Neural progenitor cell (in vitro differentiated cells): ENCODE measurements around the gene TANK. TPM values are rescaled to one million over a fixed set of nuclear protein-coding genes. Genes with fewer than 3 reads are reported as not detected.

Experiments used
- DNase-seq: peaks from one replicate; pipeline ENCODE4 v3.0.0-alpha.2; 2016; ENCODE audit warnings: low spot score
- H2AFZ ChIP-seq: fragments of 200-600 bp; sonication (generic); replicated peaks from 2 replicates; pipeline ENCODE4 v1.6.1; 2016; ENCODE audit warnings: antibody characterized with exemption
- H3F3A ChIP-seq: fragments of 200-600 bp; sonication (generic); 2 replicates; pipeline ENCODE4 v1.6.1; 2016; ENCODE audit warnings: antibody characterized with exemption, low read depth
- H3K27ac ChIP-seq: fragments of 200-600 bp; sonication (generic); 2 replicates; pipeline ENCODE4 v1.5.1; 2016; ENCODE audit warnings: mild to moderate bottlenecking
- H3K27me3 ChIP-seq: fragments of 200-600 bp; sonication (generic); 2 replicates; pipeline ENCODE4 v1.6.1; 2016; ENCODE audit warnings: mild to moderate bottlenecking, moderate library complexity
- H3K36me3 ChIP-seq: fragments of 200-600 bp; sonication (generic); 2 replicates; pipeline ENCODE4 v1.5.1; 2016
- H3K4me1 ChIP-seq: fragments of 200-600 bp; sonication (generic); 2 replicates; pipeline ENCODE4 v1.6.1; 2016; ENCODE audit warnings: mixed run types
- H3K4me2 ChIP-seq: fragments of 200-600 bp; sonication (generic); 2 replicates; pipeline ENCODE4 v1.6.1; 2016
- H3K4me3 ChIP-seq: fragments of 200-600 bp; sonication (generic); 2 replicates; pipeline ENCODE4 v1.5.1; 2016
- H3K79me2 ChIP-seq: fragments of 200-600 bp; sonication (generic); 2 replicates; pipeline ENCODE4 v1.6.1; 2016; ENCODE audit warnings: low read depth
- H3K9ac ChIP-seq: fragments of 200-600 bp; sonication (generic); 2 replicates; pipeline ENCODE4 v1.6.1; 2016
- H3K9me3 ChIP-seq: fragments of 200-600 bp; sonication (generic); 2 replicates; pipeline ENCODE4 v1.5.1; 2016; ENCODE audit warnings: low read depth
- H4K20me1 ChIP-seq: fragments of 200-600 bp; sonication (generic); 2 replicates; pipeline ENCODE4 v1.6.1; 2016; ENCODE audit warnings: low read depth
- H3K27ac Mint-ChIP-seq: 3 replicates; pipeline ENCODE4 v1.8.0; 2021; ENCODE audit warnings: mixed read lengths
- H3K27me3 Mint-ChIP-seq: 2 replicates; pipeline ENCODE4 v1.8.0; 2022; ENCODE audit warnings: low read depth, mild to moderate bottlenecking, inconsistent platforms, moderate library complexity, mixed read lengths; ENCODE audit not compliant: insufficient read depth
- H3K36me3 Mint-ChIP-seq: 3 replicates; pipeline ENCODE4 v1.8.0; 2021; ENCODE audit warnings: mixed read lengths
- H3K4me1 Mint-ChIP-seq: 3 replicates; pipeline ENCODE4 v1.8.0; 2021; ENCODE audit warnings: mixed read lengths
- H3K4me3 Mint-ChIP-seq: 3 replicates; pipeline ENCODE4 v1.8.0; 2021; ENCODE audit warnings: mild to moderate bottlenecking, moderate library complexity, mixed read lengths
- H3K9me3 Mint-ChIP-seq: 3 replicates; pipeline ENCODE4 v1.8.0; 2020; ENCODE audit warnings: mixed read lengths
- CTCF ChIP-seq: fragments of 200-600 bp; sonication (generic); IDR thresholded peaks from 2 replicates; pipeline ENCODE4 v1.5.1; 2017; ENCODE audit warnings: antibody characterized with exemption, mild to moderate bottlenecking
- EZH2 ChIP-seq: fragments of 200-600 bp; sonication (generic); IDR thresholded peaks from 2 replicates; pipeline ENCODE4 v1.6.1; 2017; ENCODE audit warnings: antibody characterized with exemption, mild to moderate bottlenecking, moderate library complexity
- EZH2phosphoT487 ChIP-seq: fragments of 200-600 bp; sonication (generic); IDR thresholded peaks from 2 replicates; pipeline ENCODE4 v1.6.1; 2017; ENCODE audit warnings: antibody characterized with exemption
- total RNA-seq: library from RNA; depleted of rRNA; stranded (reverse); fragments of >200 nt; gene quantifications from 2 replicates; pipeline ENCODE4 v1.2.3, GENCODE V29; 2015; ENCODE audit warnings: low replicate concordance

Gene TANK
- total RNA-seq, 1 donor from 2014 or later, result 43.5 TPM

GRCh38 chr2:161120775-161121174 lies 39.5 kb upstream of the TANK start:
- H2AFZ ChIP-seq, result no peak overlapping the region

GRCh38 chr2:161121622-161122021 lies 38.6 kb upstream of the TANK start:
- peaks cover 4% of the 10 kb centered on the region for H3K27me3 Mint-ChIP-seq
- H3K9me3 Mint-ChIP-seq, result no peaks in the 10 kb centered on the region
- Histone ChIP-seq H3K27me3 (no peaks in the 10 kb centered on the region), H3K9ac (no peak overlapping the region), H3K27ac (no peak overlapping the region), H2AFZ (no peak overlapping the region), H3F3A (no peaks in the 10 kb centered on the region), H3K4me1 (no peaks in the 10 kb centered on the region), H3K9me3 (no peaks in the 10 kb centered on the region), H3K4me2 (no peak overlapping the region), H3K79me2 (no peaks in the 10 kb centered on the region), H3K4me3 (no peak overlapping the region), H4K20me1 (no peaks in the 10 kb centered on the region), H3K36me3 (no peaks in the 10 kb centered on the region)
- no peak overlapping the region for H3K4me3 Mint-ChIP-seq
- no peak for DNase-seq
- H3K27ac Mint-ChIP-seq, result no peak overlapping the region
- TF ChIP-seq EZH2phosphoT487 (no peak), CTCF (no peak), EZH2 (no peak)
- H3K36me3 Mint-ChIP-seq, result no peaks in the 10 kb centered on the region
- H3K4me1 Mint-ChIP-seq, result peaks cover 13% of the 10 kb centered on the region

More at GRCh38 chr2:161120775-161121174, 39.5 kb upstream of the TANK start:
- Histone ChIP-seq H3K79me2 (no peaks in the 10 kb centered on the region), H3K27me3 (no peaks in the 10 kb centered on the region), H3K4me3 (no peak overlapping the region), H3K4me1 (no peaks in the 10 kb centered on the region), H3K4me2 (no peak overlapping the region), H3K36me3 (no peaks in the 10 kb centered on the region), H4K20me1 (no peaks in the 10 kb centered on the region), H3K27ac (no peak overlapping the region), H3K9ac (no peak overlapping the region), H3F3A (no peaks in the 10 kb centered on the region), H3K9me3 (no peaks in the 10 kb centered on the region)
- H3K4me3 Mint-ChIP-seq, result no peak overlapping the region
- peaks cover 4% of the 10 kb centered on the region for H3K27me3 Mint-ChIP-seq
- peaks cover 13% of the 10 kb centered on the region for H3K4me1 Mint-ChIP-seq
- H3K36me3 Mint-ChIP-seq, result no peaks in the 10 kb centered on the region
- no peak for DNase-seq
- no peak for TF ChIP-seq EZH2phosphoT487
- TF ChIP-seq EZH2, result no peak
- TF ChIP-seq CTCF, result no peak
- no peak overlapping the region for H3K27ac Mint-ChIP-seq
- no peaks in the 10 kb centered on the region for H3K9me3 Mint-ChIP-seq

GRCh38 chr2:161122772-161123530 lies 37.3 kb upstream of the TANK start:
- no peak overlapping the region for H3K27ac ChIP-seq
- H3K27ac Mint-ChIP-seq, result no peak overlapping the region
- no peaks in the 10 kb centered on the region for H3K36me3 Mint-ChIP-seq
- H3K4me2 ChIP-seq, result no peak overlapping the region
- no peaks in the 10 kb centered on the region for H3F3A ChIP-seq
- H3K4me3 ChIP-seq, result no peak overlapping the region
- no peaks in the 10 kb centered on the region for H3K4me1 ChIP-seq
- peaks cover 13% of the 10 kb centered on the region for H3K4me1 Mint-ChIP-seq
- H3K27me3 ChIP-seq, result no peaks in the 10 kb centered on the region
- H3K79me2 ChIP-seq, result no peaks in the 10 kb centered on the region
- no peak overlapping the region for H3K4me3 Mint-ChIP-seq
- no peak for DNase-seq
- peaks cover 4% of the 10 kb centered on the region for H3K27me3 Mint-ChIP-seq
- H2AFZ ChIP-seq, result no peak overlapping the region
- no peak overlapping the region for H3K9ac ChIP-seq
- TF ChIP-seq EZH2 (no peak), EZH2phosphoT487 (no peak), CTCF (no peak)
- H3K9me3 Mint-ChIP-seq, result no peaks in the 10 kb centered on the region
- H3K9me3 ChIP-seq, result no peaks in the 10 kb centered on the region
- no peaks in the 10 kb centered on the region for H3K36me3 ChIP-seq
- H4K20me1 ChIP-seq, result no peaks in the 10 kb centered on the region
